HG02852 (cell line): ENCODE data around the gene CNIH3.
A peak's percentile ranks its signal among the peaks of the same experiment; 100 is the strongest.

Experiments used
- ATAC-seq: cut with Tn5 transposase; IDR thresholded peaks from one replicate; pipeline ENCODE4 v1.9.1; 2021; ENCODE audit warnings: mild to moderate bottlenecking, moderate library complexity; ENCODE audit not compliant: unreplicated experiment

The CNIH3 gene

DNA sequence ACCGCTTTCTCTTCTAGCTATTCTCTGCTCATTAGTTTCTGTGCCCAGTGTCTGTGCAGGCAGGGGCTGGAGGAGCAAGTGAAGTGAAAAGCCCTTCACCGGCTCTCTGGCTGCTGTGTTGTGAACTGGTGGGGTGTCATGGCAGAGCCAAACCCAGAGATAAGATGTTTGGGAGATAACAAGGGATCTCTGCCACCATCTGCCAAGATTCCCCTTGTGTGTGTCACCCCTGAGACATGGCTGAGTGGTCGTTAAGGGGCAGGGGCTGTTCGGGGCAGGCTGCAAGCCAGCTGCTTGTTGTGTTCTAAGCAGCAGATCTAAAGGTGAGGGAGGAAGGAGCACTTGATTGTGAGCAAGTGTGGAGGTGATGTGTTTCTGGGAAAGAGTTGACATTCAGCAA, 24.5 kb downstream of the CNIH3 start:
- no peak for ATAC-seq

GRCh38 chr1:224641030-224641429, 24.9 kb downstream of the CNIH3 start:
- no peak for ATAC-seq

- ATAC-seq, result no peak
Measured at GRCh38 chr1:224643653-224644052, 27.5 kb downstream of the CNIH3 start.

DNA sequence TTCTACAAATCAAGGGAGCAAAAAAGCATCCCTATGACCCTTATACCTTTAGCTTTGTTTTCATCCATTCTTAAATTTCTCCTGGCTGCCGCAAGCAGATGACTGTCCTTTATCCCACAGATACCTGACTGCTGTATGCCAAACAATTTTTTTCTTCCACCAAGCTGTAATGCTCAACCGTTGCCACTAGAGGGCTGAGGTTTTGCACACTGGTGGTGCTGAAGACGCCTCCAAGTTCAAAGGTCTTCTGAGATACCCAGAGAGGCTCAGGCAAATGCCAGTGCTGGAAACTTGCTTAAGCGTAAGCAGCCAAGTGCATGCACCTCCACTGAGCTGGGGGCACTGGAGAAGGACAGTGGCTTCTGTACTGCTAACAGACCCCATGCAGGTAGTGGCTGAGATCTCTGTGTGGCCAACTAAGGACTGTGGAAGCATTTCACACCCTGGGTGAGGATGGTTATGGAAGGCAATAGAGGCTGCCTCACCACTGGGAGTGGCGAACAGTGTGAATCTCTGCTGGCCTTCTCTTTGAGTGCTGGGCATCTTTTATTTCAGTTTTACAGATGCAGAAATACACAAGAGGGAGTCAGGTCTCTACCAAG, 28.5 kb downstream of the CNIH3 start:
- peak; percentile 65 for ATAC-seq

DNA sequence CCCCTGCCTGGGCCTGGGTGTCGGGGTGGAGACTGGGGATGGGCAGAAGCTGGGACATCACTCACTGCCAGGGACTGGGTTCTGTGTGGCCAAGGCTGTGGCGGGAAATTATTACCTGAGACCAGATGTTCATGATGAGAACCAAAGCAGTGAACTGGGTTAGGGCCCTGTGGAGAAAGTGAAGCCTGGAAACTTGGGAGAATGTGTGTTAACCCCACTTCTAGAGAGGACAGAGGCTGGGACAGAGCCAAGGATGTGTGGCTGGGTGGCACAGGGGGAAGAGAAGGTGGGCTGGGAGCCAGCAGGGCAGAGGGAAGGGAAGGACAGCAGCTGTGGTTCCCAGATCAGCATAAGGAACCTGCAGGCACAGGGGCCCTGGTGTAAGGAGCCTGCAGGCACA, 31.3 kb downstream of the CNIH3 start:
- ATAC-seq, result no peak

DNA sequence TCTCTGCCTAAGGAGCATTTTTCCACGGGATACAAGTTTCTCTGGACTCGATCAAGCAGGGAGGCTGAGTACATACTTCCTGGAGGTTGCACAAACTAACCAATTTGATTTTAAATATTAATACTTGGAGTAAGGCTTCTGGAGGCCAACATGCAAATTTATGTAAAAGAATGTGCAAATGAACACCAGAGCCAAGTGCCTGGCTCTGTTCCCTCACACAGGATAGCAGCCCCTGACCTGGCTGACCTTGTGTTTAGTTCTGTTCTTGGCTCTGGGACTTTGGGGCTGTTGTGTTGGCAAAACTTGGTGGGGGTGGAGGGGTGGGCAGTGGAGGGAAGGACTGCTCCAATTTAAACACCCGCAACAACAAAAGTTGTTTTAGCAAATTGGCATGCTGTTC, 34.2 kb downstream of the CNIH3 start:
- ATAC-seq, result no peak

- no peak for ATAC-seq
Measured at GRCh38 chr1:224651188-224651587, 35.1 kb downstream of the CNIH3 start.

DNA sequence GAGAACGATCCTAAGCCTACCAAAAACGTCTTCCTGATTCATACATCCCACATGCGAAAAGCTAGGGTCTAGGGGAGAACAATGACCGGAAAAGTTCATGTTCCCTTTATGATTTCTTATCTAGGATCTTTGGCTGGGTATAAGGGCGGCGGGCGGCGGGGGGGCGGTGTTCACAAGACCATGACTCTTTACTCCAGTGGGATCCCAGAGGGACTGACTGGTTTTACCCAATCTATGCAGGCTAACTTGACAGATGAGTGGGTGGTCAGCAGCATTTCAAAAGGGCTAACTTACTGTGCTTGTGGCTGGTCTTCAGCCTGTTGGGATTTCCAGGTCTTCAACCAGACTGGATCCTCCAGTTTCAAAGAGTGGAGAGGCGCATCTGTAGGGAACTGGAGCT, 40.3 kb downstream of the CNIH3 start:
- ATAC-seq, result no peak

- ATAC-seq, result no peak
Measured at GRCh38 chr1:224660074-224660473, 44.0 kb downstream of the CNIH3 start.

- ATAC-seq, result no peak
Measured at GRCh38 chr1:224662870-224663269, 46.8 kb downstream of the CNIH3 start.

DNA sequence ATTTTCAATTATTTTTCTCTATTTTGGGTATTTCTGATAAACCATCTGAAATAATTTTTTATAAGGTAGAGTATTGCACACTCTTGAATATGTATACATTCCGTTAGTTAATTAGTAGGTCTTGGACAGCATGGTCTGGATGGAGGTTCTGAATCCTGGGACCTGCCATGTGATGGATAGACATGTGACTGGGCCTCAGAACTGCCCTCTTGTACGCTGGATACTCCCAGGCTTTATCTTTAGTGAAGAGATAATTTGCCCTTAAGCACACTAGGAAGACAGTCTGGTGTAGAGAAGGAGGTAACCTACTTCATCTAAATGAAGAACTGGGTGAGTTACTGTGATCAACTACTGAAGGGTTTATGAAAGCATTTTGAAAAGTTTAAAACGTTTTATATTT, 48.9 kb downstream of the CNIH3 start:
- ATAC-seq, result no peak

GRCh38 chr1:224666078-224666477, 50.0 kb downstream of the CNIH3 start:
- no peak for ATAC-seq

GRCh38 chr1:224666913-224667312, 50.8 kb downstream of the CNIH3 start:
- ATAC-seq, result no peak

GRCh38 chr1:224668984-224669383, 52.9 kb downstream of the CNIH3 start:
- no peak for ATAC-seq

DNA sequence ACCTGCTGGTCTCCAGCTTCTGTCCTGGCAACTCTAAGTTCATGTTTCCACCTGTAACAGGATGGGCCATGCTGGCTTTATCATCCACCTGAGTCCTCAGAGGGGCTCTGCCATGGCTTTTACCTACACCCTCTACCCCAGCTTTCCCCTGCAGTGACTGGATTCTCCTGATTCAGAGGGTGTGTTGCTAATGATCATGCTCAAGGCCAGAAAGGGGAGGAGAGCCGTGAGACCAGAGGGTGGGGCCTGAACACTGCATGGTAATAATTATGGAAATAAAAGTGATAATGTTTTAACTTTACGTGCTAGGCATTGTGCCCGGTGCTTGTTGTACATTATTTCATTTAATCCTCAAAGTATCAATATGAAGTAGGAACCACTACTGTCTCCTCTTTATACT, 53.3 kb downstream of the CNIH3 start:
- no peak for ATAC-seq

DNA sequence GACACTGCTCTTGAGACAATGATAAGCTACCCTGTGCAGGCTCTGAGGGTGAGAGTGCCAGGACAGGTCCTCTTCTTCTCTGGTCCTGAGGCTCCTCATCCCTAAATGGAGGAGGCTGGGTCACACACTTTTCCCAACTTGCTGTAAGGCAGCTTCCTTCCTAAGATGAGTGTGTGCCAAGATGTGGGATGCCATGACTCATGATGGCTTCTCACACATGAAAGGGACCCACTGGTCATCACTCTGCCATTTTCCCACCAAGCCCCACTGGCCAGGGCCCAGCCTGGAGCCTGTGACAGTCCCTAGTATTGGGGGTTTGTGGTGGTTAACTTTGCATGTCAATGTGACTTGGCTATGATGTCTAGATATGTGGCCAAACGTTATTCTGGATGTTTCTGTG, 54.4 kb downstream of the CNIH3 start:
- no peak for ATAC-seq

DNA sequence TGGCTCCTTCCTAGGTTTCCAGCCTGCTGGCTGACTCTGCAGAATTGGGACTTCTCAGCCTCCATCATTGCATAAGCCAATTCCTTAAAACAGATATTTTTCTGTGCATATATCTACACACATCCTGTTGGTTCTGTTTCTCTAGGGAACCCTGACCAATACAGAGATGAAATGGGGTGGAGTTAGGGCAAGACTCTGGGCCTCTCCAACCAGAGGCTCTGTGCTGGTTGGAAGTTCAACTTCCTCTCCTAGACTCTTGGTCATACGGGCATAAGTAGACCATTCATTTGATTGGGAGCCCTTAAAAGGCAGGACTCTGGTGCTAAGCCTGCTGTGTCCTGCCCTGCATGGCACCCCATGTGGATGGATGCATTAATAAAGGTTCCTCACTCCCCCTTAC, 55.0 kb downstream of the CNIH3 start:
- ATAC-seq, result no peak

DNA sequence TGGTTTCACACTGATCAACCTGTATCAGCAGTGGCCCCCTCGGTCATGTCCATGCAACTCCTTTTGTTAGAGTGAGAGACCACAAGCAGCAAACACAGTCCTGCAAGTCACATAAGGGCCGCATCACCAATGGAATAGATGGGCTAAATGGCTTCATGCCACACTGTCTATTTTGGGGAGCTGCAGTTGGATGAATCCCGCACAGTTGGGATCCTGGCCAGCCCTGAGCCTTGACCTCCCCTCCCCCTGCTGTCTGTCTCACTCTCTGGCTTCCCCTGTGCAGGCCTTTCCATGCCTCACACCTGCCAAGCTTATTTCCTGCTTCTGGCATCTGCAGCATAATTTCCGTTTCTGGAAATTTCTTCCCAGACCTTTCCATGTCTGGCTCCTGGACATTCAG, 57.0 kb downstream of the CNIH3 start:
- ATAC-seq, result no peak

DNA sequence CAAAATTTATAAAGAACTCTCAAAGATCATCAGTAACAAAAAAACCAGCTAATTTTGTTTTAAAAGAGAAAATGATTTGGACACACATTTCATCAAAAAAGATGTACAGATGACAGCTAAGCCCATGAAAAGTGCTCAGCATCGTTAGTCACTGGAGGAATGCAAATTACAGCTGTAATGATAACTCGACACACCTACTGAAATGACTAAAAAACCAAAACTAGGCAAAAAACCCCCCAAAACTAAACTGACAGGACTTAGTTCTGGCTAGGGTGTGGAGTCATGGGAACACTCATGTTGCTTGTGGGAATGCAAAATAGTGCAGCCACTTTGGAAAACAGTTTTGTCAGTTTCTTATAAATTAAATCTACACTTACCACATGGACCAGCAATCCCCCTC, 59.5 kb downstream of the CNIH3 start:
- no peak for ATAC-seq

GRCh38 chr1:224676551-224676950, 60.4 kb downstream of the CNIH3 start:
- no peak for ATAC-seq

GRCh38 chr1:224678168-224678567, 62.1 kb downstream of the CNIH3 start:
- no peak for ATAC-seq

DNA sequence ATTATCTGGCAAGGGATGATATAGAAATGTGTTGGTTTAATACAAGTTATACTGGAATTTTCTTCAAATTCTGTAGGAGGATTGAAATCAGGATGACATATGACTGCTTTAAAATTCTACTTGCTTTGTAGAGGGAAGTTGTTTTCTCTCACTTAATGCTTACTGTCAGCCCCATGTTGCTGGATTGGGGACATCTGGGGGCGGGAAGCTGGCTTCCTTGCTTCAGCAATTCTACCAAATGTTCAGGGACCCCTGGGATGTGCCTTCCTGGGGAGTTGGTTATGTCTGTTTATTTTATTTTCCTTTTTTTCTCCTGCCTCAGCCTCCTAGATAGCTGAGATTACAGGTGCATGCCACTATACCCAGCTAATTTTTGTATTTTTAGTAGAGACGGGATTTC, 63.5 kb downstream of the CNIH3 start:
- ATAC-seq, result no peak

DNA sequence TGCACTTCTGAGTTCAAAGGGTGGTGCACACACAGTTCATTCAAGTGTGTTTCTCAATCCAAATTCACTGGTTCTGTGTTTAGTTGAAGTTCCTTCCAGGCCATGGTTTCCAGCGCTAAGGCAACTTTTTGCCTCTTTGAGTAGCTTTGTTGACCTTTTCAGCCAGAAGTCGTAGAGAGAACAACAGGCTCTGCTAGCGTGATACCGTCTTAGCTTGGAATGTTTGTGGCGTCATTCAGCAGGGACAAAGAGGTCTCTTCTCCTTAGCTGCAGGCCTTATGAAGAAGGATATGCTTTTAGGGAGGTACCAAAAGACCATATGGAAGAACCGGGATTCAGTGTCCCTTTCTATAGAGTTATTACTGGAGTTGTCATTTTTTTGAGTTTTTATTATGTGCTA, 65.7 kb downstream of the CNIH3 start:
- ATAC-seq, result no peak

DNA sequence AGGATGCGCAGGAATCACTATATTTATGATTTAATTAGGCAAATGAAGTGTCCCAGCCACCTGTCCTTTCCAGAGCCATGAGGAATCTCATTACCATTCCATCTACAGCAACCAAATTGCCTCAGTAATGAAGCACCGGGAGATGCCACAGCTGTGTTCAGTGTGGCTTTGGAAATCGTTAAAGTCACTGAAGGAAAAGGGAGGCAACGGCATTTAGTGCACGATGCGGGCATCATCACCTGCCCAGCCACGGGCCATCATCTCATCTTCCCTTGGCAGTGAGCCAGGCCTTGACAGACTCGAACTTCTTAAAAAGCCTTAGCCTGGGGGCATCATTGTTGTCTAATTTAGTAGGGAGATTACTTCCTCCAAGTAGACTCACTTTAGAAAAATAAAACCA, 67.8 kb downstream of the CNIH3 start:
- ATAC-seq, result no peak
